Measurements from ENCODE around the gene ADAMTS2. TPM values are rescaled to one million over a fixed set of nuclear protein-coding genes. Genes with fewer than 3 reads are reported as not detected.

The ADAMTS2 gene
- total RNA-seq, 2 experiments from 2014 or later, result not detected

DNA sequence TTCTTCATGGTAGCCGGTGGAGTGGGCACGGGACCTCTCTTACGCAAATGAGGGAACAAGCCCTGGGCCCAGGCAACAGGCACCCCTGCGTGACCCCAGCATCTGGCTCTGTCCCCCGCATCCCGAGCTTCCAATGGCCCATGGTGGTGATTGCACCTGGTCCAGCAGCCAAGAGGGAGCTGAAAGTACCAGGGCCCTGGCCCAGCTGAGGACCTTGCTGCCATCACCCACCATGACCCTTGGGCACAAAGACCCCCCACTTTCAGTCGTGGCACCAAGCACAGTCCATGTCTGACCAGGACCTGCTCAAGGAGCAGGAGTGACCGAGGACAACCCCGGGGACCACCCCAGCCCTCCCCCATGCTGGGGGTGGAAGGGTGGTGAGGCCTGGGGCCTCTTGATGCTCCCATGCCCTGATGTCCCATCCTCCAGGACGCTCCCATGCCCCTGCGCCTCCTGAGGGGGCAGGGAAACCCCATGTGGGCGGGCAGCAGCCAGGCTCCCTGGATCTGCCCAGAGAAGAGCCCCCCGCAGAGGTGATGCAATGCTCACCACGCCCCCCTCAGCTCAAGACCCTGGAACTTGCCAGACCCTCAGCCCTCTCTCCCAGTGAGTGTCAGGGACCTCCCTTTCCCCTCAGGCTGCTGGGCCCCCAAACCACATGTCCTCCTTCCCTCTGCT, 123.9 kb downstream of the ADAMTS2 start:
- H3K9me3 Mint-ChIP-seq, result peaks cover 4% of the 10 kb centered on the region
- H3K4me1 Mint-ChIP-seq (ENCODE audit: low read depth), result no peaks in the 10 kb centered on the region
- no peaks in the 10 kb centered on the region for H3K27me3 Mint-ChIP-seq
- H3K4me3 Mint-ChIP-seq, result no peak overlapping the region
- no peak for ATAC-seq (ENCODE audit: poor library complexity)
- Histone ChIP-seq H3K4me1 (ENCODE audit: insufficient read depth, low read length) (no peaks in the 10 kb centered on the region), H3K4me3 (ENCODE audit: low read length) (no peak overlapping the region), H3K9me3 (ENCODE audit: control insufficient read depth in 1 of 2, insufficient read depth in 1 of 2, low read length in 2 of 2) (peaks cover 0 to 37% of the 10 kb centered on the region in 2 experiments), H3K27ac (ENCODE audit: low read depth in 1 of 2, low read length in 2 of 2) (no peak overlapping the region), H3K27me3 (ENCODE audit: control insufficient read depth in 1 of 2, insufficient read depth in 2 of 2, low read length in 2 of 2) (no peaks in the 10 kb centered on the region), H3K36me3 (ENCODE audit: insufficient read depth, low read length) (no peaks in the 10 kb centered on the region)
- TF ChIP-seq, protein P1, sequence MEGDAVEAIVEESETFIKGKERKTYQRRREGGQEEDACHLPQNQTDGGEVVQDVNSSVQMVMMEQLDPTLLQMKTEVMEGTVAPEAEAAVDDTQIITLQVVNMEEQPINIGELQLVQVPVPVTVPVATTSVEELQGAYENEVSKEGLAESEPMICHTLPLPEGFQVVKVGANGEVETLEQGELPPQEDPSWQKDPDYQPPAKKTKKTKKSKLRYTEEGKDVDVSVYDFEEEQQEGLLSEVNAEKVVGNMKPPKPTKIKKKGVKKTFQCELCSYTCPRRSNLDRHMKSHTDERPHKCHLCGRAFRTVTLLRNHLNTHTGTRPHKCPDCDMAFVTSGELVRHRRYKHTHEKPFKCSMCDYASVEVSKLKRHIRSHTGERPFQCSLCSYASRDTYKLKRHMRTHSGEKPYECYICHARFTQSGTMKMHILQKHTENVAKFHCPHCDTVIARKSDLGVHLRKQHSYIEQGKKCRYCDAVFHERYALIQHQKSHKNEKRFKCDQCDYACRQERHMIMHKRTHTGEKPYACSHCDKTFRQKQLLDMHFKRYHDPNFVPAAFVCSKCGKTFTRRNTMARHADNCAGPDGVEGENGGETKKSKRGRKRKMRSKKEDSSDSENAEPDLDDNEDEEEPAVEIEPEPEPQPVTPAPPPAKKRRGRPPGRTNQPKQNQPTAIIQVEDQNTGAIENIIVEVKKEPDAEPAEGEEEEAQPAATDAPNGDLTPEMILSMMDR (IDR thresholded peaks at IDR 0.05), result no peak
- POLR2A ChIA-PET, result no interaction called here
- CTCF ChIA-PET, result no interaction called here
- no peaks in the 10 kb centered on the region for H3K36me3 Mint-ChIP-seq (ENCODE audit: low read depth)
- intact Hi-C loops (cut with DNase I, micrococcal nuclease), result no loop called here
- no peak overlapping the region for H3K27ac Mint-ChIP-seq
- DNase-seq, result no peak

- POLR2A ChIA-PET, result no interaction called here
- H3K4me1 Mint-ChIP-seq (ENCODE audit: low read depth), result no peaks in the 10 kb centered on the region
- Histone ChIP-seq H3K9me3 (ENCODE audit: control insufficient read depth in 1 of 2, insufficient read depth in 1 of 2, low read length in 2 of 2) (peaks cover 0 to 37% of the 10 kb centered on the region in 2 experiments), H3K36me3 (ENCODE audit: insufficient read depth, low read length) (no peaks in the 10 kb centered on the region), H3K4me1 (ENCODE audit: insufficient read depth, low read length) (no peaks in the 10 kb centered on the region), H3K27me3 (ENCODE audit: control insufficient read depth in 1 of 2, insufficient read depth in 2 of 2, low read length in 2 of 2) (no peaks in the 10 kb centered on the region), H3K4me3 (ENCODE audit: low read length) (no peak overlapping the region), H3K27ac (ENCODE audit: low read depth in 1 of 2, low read length in 2 of 2) (no peak overlapping the region)
- CTCF ChIA-PET, result no interaction called here
- intact Hi-C loops (cut with DNase I, micrococcal nuclease), result no loop called here
- no peak for DNase-seq
- no peak overlapping the region for H3K4me3 Mint-ChIP-seq
- ATAC-seq (ENCODE audit: poor library complexity), result no peak
- H3K36me3 Mint-ChIP-seq (ENCODE audit: low read depth), result no peaks in the 10 kb centered on the region
- TF ChIP-seq, protein P1 (IDR thresholded peaks at IDR 0.05), result no peak
- peaks cover 4% of the 10 kb centered on the region for H3K9me3 Mint-ChIP-seq
- no peaks in the 10 kb centered on the region for H3K27me3 Mint-ChIP-seq
- no peak overlapping the region for H3K27ac Mint-ChIP-seq
Observed at GRCh38 chr5:179220716-179221115, 124.5 kb downstream of the ADAMTS2 start.

GRCh38 chr5:179219661-179220620, 125.3 kb downstream of the ADAMTS2 start:
- H3K4me3 Mint-ChIP-seq, result no peak overlapping the region
- H3K4me1 ChIP-seq (ENCODE audit: insufficient read depth, low read length), result no peaks in the 10 kb centered on the region
- peaks cover 2% of the 10 kb centered on the region for H3K9me3 Mint-ChIP-seq
- H3K36me3 Mint-ChIP-seq (ENCODE audit: low read depth), result no peaks in the 10 kb centered on the region
- H3K4me1 Mint-ChIP-seq (ENCODE audit: low read depth), result no peaks in the 10 kb centered on the region
- H3K4me3 ChIP-seq (ENCODE audit: low read length), result no peak overlapping the region
- ChIA-PET CTCF (no interaction called here), POLR2A (no interaction called here)
- H3K27me3 Mint-ChIP-seq, result no peaks in the 10 kb centered on the region
- H3K27ac ChIP-seq (ENCODE audit: low read depth in 1 of 2, low read length in 2 of 2), result no peak overlapping the region
- H3K27ac Mint-ChIP-seq, result no peak overlapping the region
- no peaks in the 10 kb centered on the region for H3K36me3 ChIP-seq (ENCODE audit: insufficient read depth, low read length)
- intact Hi-C loops (cut with DNase I, micrococcal nuclease), result no loop called here
- H3K9me3 ChIP-seq (ENCODE audit: control insufficient read depth in 1 of 2, insufficient read depth in 1 of 2, low read length in 2 of 2), result peaks cover 0 to 31% of the 10 kb centered on the region in 2 experiments
- no peak for DNase-seq
- no peak for ATAC-seq (ENCODE audit: poor library complexity)
- TF ChIP-seq, protein P1 (IDR thresholded peaks at IDR 0.05), result no peak
- H3K27me3 ChIP-seq (ENCODE audit: control insufficient read depth in 1 of 2, insufficient read depth in 2 of 2, low read length in 2 of 2), result no peaks in the 10 kb centered on the region
